Retina (tissue), 1 donor: ENCODE results near the gene PRR9.

Source experiments
- DNase-seq: peaks from one replicate; pipeline ENCODE4 v3.0.0-alpha.2; 2016

Gene PRR9

DNA sequence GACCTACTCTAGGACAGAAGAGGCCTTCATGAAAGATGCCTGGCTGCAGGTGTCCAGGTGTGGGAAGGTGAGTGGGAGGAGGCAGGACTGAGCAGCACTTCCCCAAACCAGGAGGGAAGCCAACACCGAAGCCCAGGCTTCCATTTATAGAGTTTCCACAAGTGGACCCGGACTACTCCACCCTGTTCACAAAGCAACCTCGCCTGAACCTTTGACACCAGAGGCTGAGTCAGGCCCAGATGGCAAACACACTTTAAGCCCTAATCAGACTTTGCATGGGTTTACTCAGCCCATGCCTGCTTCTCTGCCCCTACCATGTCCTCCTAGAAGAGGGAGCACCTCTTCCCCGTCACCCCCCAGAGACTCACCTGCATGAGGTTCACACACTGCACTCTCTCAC lies 14.0 kb downstream of the PRR9 start:
- no peak for DNase-seq

DNA sequence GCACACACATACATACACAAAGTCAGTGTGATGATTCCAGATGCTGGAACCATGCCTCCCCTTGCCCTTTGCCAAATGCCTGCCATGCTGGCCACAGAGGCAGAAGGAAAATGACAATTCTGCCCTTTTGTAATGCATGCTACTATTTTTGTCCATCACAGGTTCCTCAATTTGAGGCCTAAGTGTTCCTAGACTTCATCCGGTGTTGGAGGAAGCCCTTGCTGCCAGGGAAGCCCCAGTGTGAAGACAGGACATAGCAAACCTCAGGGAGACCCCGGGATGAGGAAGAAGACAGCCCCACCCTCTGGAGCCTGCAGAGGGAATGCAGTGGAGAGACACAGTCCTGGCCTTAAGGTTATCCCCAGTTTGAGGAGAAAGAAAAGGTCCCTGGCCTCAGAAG lies 14.4 kb downstream of the PRR9 start:
- DNase-seq: no peak

DNA sequence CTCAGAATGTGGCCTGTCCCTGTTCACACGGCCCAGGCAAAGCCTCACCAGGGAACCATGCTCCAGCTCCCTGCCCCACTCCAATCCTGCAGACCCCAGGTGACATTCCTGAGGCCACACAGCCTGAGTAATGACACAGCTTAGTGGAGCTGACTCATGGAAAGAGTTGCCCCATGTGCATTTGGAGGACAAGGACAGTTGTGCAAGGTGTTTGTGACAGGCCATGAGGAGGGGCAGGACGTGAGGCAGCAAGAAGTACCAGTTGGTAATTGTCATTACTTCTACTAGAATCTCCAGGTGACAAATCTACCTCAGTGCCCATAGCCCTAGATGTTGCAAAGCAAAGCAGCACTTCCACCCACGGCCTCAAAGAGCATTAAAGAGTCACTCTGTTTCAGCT lies 15.2 kb downstream of the PRR9 start:
- no peak for DNase-seq

DNA sequence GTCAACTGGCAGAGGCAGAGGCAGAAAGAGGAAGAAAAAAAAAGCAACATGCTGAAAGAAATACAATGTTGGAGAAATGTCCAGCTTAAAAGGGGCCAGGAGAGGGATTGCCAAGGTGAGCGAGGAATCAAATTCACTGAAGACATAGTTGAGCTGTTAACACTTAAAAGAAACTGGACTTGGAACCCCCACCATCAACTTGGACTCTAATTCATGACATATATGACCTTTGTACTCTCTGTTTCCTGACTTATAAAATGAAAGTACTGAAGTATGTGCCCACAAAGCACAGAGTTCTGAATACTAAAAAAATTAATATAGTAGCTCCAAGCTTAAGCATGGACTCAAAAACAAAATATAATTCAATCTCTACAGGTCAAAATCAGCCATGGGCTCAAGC lies 16.1 kb downstream of the PRR9 start:
- no peak for DNase-seq

DNA sequence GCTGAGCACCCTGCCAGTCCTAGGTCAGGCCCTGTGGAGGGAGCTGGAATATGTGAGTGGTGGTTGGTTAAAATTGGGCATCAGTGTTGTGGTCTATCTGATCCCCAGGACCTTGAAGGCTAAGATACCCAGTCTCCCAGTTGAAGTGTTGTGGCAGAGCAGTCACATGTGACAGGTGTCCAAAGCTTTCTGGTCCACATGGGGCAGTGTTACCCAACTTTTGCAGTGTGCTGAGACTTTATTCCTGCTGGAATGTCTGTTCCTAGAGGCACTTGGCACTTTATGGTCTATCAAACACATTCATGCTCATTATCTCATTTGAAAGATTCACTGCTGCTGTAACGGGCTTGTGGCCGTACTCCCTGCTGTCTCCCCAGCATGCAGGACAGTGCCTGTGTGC lies 21.1 kb downstream of the PRR9 start:
- DNase-seq: no peak

- DNase-seq: no peak
These were observed 24.8 kb downstream of the PRR9 start for GRCh38 chr1:153242160-153242559.

DNA sequence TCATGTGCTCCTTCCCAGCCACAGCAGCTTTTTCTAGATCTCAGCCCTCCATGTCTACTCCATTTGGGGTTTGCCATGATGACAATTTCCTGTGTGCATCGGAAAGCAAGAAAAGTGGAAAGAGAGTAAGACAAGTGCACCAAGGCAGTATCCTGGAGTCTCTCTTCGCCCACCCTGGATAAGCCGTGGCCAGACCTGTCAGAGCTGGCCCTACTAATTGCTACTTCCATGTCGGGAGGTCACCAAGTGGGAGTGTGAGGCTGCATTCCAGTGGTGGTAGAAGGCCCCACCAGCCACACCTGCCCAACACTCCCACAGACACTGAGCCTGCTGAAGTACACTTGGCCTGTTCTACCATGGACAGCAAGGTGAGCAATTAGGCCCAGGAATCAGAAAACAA lies 28.1 kb downstream of the PRR9 start:
- DNase-seq: no peak

- no peak for DNase-seq
These were observed 28.6 kb downstream of the PRR9 start for GRCh38 chr1:153246018-153246417.

GRCh38 chr1:153246825-153247224 lies 29.4 kb downstream of the PRR9 start:
- DNase-seq: no peak

DNA sequence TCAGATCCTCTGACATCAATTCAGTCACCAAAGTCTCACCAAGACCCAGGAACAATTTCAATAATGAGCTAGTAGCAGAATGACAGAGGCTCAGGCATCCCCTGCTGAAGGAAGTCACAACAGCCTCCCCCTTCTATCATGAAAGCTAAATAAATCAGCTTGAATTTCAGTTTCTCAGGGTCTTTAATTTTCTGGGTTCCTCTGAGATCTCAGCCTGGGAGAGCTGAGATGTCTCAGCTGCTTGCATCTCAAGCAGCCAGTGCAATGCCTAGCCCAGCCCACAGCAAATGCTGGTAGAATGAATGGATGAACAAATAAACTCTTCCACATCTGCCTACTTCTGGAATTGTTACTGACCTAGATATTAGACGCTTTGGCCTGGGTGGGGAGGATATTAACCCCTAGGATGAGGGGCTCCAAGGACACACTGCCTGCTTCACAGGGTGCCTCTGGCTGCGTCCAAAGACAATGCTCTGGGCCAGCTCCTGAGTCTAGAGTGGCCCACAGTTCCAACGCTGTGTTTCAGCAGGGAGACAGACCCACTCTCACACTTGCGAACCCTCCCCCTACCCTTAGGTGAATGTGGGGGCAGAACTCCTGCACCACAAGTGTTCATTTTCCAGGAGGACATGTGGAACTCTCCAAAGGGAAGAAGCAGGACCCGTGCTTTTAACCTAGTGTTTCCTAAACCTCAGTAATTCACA lies 30.9 kb downstream of the PRR9 start:
- no peak for DNase-seq

- DNase-seq: no peak
These were observed 32.8 kb downstream of the PRR9 start for GRCh38 chr1:153250166-153250565.

DNA sequence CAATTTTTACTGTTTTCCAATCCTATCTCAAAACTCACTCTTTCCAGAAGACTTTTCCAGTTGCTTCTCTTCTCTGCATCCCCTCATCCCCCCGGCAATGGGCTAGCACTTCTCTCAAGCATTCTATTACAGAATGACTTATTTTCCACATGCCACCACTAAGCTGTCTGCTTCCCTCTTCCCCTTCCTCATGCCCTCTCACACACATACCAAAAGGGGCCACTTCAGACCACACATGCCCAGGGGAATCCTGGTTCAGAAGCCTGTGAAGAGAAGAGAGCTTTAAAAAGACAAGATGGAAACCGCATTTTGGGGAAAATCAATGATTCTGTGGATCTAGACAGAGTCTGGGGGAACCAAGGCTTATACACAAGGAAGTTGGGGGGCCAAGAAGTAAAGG lies 33.7 kb downstream of the PRR9 start:
- DNase-seq: no peak

- no peak for DNase-seq
These were observed 34.2 kb downstream of the PRR9 start for GRCh38 chr1:153251562-153251961.

DNA sequence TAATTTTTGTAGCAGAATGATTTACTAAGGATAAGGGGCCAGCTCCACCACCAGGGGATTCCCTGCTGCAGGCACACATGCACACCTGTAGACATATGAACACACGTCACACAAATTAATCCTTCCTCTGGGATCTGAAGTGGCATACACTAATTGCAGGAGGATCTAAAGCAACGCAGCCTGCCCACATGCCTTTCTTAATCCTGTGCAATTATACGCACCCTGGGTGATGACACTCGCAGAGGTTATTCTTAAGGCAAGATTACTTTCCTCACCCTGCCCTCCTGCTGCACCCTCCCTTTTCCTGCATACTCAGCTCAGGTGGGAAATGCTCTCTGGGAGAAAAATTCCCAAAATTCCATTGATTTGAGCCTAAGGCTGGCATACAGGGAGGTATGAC lies 34.6 kb downstream of the PRR9 start:
- no peak for DNase-seq

- no peak for DNase-seq
These were observed 35.7 kb downstream of the PRR9 start for GRCh38 chr1:153253076-153253475.

GRCh38 chr1:153253693-153254092 lies 36.3 kb downstream of the PRR9 start:
- DNase-seq: no peak

DNA sequence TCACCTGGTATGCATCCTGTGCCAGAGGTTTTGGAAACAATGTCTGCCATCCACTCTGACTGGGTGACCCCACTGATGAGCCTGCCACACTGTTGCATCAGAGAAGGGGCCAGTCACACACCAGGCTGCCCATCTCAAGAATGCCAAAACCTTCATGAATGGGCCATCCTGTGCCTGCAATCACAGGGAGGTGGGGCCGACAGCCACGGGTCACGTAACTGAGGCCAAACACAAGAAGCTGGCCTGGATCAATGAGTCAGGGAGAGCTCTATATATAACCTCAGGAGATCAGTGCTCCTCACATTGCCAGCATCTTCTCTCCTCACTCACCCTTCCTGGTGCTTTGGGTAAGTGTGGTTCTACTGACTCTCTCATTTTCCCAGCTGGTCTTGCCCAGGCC lies 42.0 kb downstream of the PRR9 start, which contains the start of gene LORICRIN:
LORICRIN (plus strand) TSS at position 301 of the 400 bp plus-strand sequence. CDS start 1,263 bp downstream, outside the sequence.
- no peak for DNase-seq

- DNase-seq: peak; percentile 79
These were observed 43.3 kb downstream of the PRR9 start for GRCh38 chr1:153260585-153261280.

DNA sequence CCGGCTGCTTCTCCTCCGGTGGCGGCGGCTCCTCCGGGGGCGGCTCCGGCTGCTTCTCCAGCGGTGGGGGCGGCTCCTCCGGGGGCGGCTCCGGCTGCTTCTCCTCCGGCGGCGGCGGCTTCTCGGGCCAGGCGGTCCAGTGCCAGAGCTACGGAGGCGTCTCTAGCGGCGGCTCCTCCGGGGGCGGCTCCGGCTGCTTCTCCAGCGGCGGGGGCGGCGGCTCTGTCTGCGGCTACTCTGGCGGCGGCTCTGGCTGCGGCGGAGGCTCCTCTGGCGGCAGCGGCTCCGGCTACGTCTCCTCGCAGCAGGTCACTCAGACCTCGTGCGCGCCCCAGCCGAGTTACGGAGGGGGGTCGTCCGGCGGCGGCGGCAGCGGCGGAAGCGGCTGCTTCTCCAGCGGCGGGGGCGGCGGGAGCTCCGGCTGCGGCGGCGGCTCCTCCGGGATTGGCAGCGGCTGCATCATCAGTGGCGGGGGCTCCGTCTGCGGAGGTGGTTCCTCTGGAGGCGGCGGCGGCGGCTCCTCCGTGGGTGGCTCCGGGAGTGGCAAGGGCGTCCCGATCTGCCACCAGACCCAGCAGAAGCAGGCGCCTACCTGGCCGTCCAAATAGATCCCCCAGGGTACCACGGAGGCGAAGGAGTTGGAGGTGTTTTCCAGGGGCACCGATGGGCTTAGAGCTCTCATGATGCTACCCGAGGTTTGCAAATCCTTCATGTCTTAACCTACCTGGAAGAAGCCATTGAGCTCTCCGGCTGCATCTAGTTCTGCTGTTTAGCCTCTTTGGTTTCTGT lies 44.1 kb downstream of the PRR9 start:
- peak; percentile 83 for DNase-seq

- DNase-seq: peak; percentile 38
These were observed 44.6 kb downstream of the PRR9 start for GRCh38 chr1:153262070-153262366.

DNA sequence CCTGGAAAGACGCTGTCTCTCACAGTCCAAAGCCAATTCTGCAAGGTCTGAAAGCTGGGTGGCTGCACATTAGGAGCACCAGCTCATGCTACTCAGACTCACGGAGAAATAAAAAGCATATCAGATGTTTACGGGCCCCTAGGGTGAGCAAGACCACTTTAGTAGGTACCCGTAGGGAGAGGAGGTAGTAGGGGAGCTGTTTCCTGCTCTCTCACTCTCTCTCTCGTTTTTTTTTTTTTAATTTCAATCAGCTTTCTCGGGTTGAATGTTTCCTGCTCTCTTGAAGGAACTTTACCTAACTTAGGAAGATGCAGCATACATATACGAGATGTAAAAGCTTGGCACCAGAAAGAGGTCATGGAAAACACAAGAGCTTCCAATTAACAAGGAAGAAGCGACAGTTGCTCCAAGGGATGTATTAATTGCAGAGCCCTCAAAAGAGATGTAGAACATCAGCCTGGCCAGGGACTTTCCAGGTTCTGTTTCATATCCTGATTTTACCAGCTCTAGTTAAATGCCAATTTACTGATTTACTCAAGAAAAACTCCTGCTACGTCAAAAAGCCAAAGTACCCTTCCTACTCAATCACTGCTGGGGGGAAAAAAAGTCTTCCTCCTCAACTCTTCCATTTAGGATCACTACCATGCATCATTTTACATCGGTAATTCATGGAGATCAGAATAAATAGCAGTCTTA lies 45.2 kb downstream of the PRR9 start:
- DNase-seq: peak; percentile 34

GRCh38 chr1:153265457-153265856 lies 48.1 kb downstream of the PRR9 start:
- DNase-seq: no peak
